Panc1 (cell line): ENCODE data around the gene ZKSCAN1. TPM values are rescaled to one million over a fixed set of nuclear protein-coding genes. Genes with fewer than 3 reads are reported as not detected.

Source experiments
- ATAC-seq: fragments of 200-7000 bp; cut with Tn5 transposase; 2 replicates; pipeline ENCODE4 v1.9.1; 2020; ENCODE audit warnings: mild to moderate bottlenecking, moderate library complexity
- BruUV-seq: library from RNA; stranded (reverse); fragments of 400-500 nt; replicated peaks from 2 replicates; lab custom pipeline; 2021; lab: Mats Ljungman, UMichigan
- CTCF ChIA-PET: fragments of 300-600 bp; sonication (Branson Sonifier 250); formaldehyde crosslinking; loops from one replicate; lab custom pipeline; 2022; ENCODE audit warnings: antibody characterized with exemption; lab: Charles Lee
- POLR2A ChIA-PET: fragments of 300-600 bp; sonication (Branson Sonifier 250); formaldehyde crosslinking; loops from one replicate; lab custom pipeline; 2022; ENCODE audit warnings: antibody characterized with exemption; lab: Charles Lee
- DNase-seq: peaks from one replicate; pipeline ENCODE4 v3.0.0-alpha.2; 2010; ENCODE audit warnings: low read depth, low spot score
- H3K27ac ChIP-seq: 2 replicates; pipeline ENCODE4 v1.5.1; 2011; ENCODE audit warnings: mild to moderate bottlenecking, low read length, inconsistent platforms
- H3K27me3 ChIP-seq: fragments of 200-500 bp; sonication (Bioruptor generic); 2 replicates; pipeline ENCODE4 v1.6.0; 2014; ENCODE audit warnings: low read length, inconsistent platforms; ENCODE audit not compliant: control insufficient read depth, insufficient read depth
- H3K36me3 ChIP-seq: fragments of 200-500 bp; sonication (Bioruptor generic); 2 replicates; pipeline ENCODE4 v1.5.1; 2014; ENCODE audit warnings: inconsistent platforms, mild to moderate bottlenecking, low read length, moderate library complexity; ENCODE audit not compliant: control insufficient read depth, insufficient read depth
- H3K4me1 ChIP-seq: 2 replicates; pipeline ENCODE4 v1.5.1; 2011; ENCODE audit warnings: inconsistent platforms, mild to moderate bottlenecking, low read length, moderate library complexity; ENCODE audit not compliant: control insufficient read depth, insufficient read depth
- H3K4me3 ChIP-seq, 2 experiments: 2 replicates each; pipeline ENCODE4 v1.5.1; 2011 to 2012; ENCODE audit warnings: low read depth in 2 of 2, low read length in 2 of 2, mild to moderate bottlenecking in 2 of 2, inconsistent platforms in 1 of 2, moderate library complexity in 1 of 2
- H3K9me3 ChIP-seq: fragments of 200-500 bp; sonication (Bioruptor generic); 2 replicates; pipeline ENCODE4 v1.5.1; 2014; ENCODE audit warnings: low read depth, mild to moderate bottlenecking, inconsistent platforms, low read length, moderate library complexity; ENCODE audit not compliant: control insufficient read depth, insufficient read depth
- CTCF ChIP-seq: fragments of 450-650 bp; IDR thresholded peaks from 2 replicates; pipeline ENCODE4 v1.5.1; 2017; ENCODE audit warnings: mild to moderate bottlenecking
- POLR2AphosphoS5 ChIP-seq: IDR thresholded peaks from 2 replicates; pipeline ENCODE4 v1.6.1; 2012; ENCODE audit warnings: mild to moderate bottlenecking, low read depth, low read length, moderate library complexity
- REST ChIP-seq, 2 experiments: IDR thresholded peaks; 2 replicates each; pipeline ENCODE4 v1.6.1; 2011 to 2012; ENCODE audit warnings: low read depth in 2 of 2, control low read depth in 1 of 2, low read length in 1 of 2, mild to moderate bottlenecking in 1 of 2, moderate library complexity in 1 of 2; ENCODE audit not compliant: insufficient read depth in 1 of 2
- SIN3A ChIP-seq: IDR thresholded peaks from 2 replicates; pipeline ENCODE4 v1.6.1; 2012; ENCODE audit warnings: low read depth, mild to moderate bottlenecking, low read length, moderate library complexity, borderline replicate concordance; ENCODE audit not compliant: insufficient read depth
- TCF7L2 ChIP-seq: IDR thresholded peaks from 2 replicates; pipeline ENCODE4 v1.6.1; 2011; ENCODE audit warnings: mild to moderate bottlenecking, low read depth, low read length, inconsistent platforms
- in situ Hi-C: cut with HindIII; loops from 2 replicates; pipeline ENCODE4 v1.10.0; 2016; ENCODE audit warnings: low sequenced_read_pairs, low pct_unique_long_range_greater_than_20kb
- intact Hi-C: fragments of 100-400 bp; cut with micrococcal nuclease; formaldehyde crosslinking; loops from one replicate; pipeline ENCODE4 v1.10.0; 2022; ENCODE audit not compliant: unreplicated experiment
- total RNA-seq: library from RNA; stranded (reverse); gene quantifications from one replicate; pipeline ENCODE4 v1.2.1, GENCODE V29; 2021; ENCODE audit not compliant: unreplicated experiment

Gene ZKSCAN1
- total RNA-seq, 1 experiment from 2014 or later, result 55.5 TPM

GRCh38 chr7:100080907-100081534, 65.6 kb downstream of the ZKSCAN1 start:
- no peak for TF ChIP-seq CTCF
- no peak for TF ChIP-seq POLR2AphosphoS5
- no peak for TF ChIP-seq TCF7L2
- no peak for TF ChIP-seq REST (IDR thresholded peaks at IDR 0.05; ENCODE audit: insufficient read depth in 1 of 2, low read depth in 2 of 2, low read length in 1 of 2)
- no peak for TF ChIP-seq SIN3A
- Histone ChIP-seq H3K4me1 (peaks cover 9% of the 10 kb centered on the region), H3K27ac (peak overlapping the region; percentile 91), H3K9me3 (peaks cover 10% of the 10 kb centered on the region; the same call in 1 of the 2 replicates), H3K27me3 (no peaks in the 10 kb centered on the region), H3K4me3 (peak overlapping the region; percentile 76 to 99), H3K36me3 (peaks cover 12% of the 10 kb centered on the region)
- ATAC-seq, result peak; percentile 6
- in situ Hi-C loops (no loop called here), intact Hi-C loops (loop anchor here (10.0 kb wide), 1 partner anchor 86 kb away; no protein-coding TSS in a partner anchor)
- ChIA-PET POLR2A (interaction anchor here (0.7 kb wide), 1 partner anchor 11 kb away, joined by 5 read pairs; no protein-coding TSS in a partner anchor), CTCF (no interaction called here)
- DNase-seq, result no peak
- TSS peak; percentile 83 for BruUV-seq

- Histone ChIP-seq H3K27ac (peak within 1 kb of the TSS; percentile 91), H3K9me3 (peaks cover 7% of the 10 kb centered on the region; the same call in 1 of the 2 replicates), H3K27me3 (no peaks in the 10 kb centered on the region), H3K4me3 (peak within 1 kb of the TSS; percentile 76 to 99), H3K36me3 (peaks cover 12% of the 10 kb centered on the region), H3K4me1 (peaks cover 9% of the 10 kb centered on the region)
- BruUV-seq, result no TSS peak
- DNase-seq (peak; percentile 100), ATAC-seq (peak; percentile 97)
- in situ Hi-C loops, result no loop called here
- POLR2A ChIA-PET, result no interaction called here
- intact Hi-C loops, result loop anchor here (10.0 kb wide), 1 partner anchor 87 kb away; no protein-coding TSS in a partner anchor
- CTCF ChIA-PET, result no interaction called here
- TF ChIP-seq POLR2AphosphoS5, result peak; percentile 86
- TF ChIP-seq TCF7L2, result peak; percentile 60
- TF ChIP-seq REST (IDR thresholded peaks at IDR 0.05; ENCODE audit: insufficient read depth in 1 of 2, low read depth in 2 of 2, low read length in 1 of 2), result no peak; a peak in 1 of 4 replicates
- TF ChIP-seq SIN3A, result peak; percentile 85
- TF ChIP-seq CTCF, result peak; percentile 98
These were observed 66.2 kb downstream of the ZKSCAN1 start, which contains the start of gene ZNF3 for GRCh38 chr7:100081535-100082102. Gene ZNF3 (minus strand): TSS chr7:100081723. CDS start chr7:100077357, 4,366 bp downstream.
